ENCODE measurements around the gene SPTLC2.

The SPTLC2 gene

DNA sequence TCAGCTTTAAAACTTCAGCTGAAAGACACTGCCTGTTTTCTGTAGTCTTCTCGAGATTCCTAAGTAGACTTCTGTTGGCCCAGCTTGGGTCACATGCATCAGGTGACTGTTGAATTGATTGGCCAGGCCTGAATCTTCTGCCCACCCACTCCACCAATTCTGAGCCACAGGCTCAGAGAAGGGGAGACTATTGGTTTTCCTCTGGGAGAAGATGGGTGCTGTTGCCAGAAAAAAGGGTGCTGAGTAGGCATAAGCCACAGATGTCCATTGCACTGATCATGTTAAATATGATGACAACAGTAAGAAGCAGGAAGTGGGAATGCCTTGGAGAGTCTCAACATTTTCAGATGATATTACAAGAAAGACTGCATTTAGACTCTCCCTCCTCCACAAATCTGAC, 6.8 kb upstream of the SPTLC2 start:
- DNase-seq (ENCODE audit: low read depth), result no peak

DNA sequence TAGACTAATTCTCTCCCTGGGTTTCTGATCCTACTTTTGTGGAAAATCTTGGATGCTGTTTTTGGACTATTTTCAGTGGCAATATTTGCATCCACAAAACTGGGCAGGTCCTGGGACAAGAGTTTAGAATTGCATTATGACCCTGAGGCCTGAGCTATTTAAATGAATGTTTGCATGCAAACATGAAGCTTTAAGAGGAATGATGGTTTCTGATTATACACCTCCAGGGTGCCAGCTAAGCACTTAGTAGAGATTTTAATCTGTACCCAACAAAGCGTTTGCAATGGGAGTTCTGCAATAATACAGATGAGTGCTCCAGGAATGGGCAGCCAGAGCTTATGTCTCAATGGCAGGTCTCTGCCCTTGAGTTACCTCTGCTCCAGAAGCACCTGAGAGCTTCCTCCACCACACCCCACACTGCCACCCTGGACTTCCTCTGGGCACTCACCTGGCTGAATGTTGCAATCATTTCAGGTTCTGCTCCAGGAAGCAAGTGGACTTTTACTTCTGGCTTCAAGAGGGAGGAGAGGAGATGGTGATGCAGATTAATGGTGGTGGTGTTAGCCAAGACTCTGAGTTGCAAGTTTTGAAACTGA, 6.0 kb upstream of the SPTLC2 start:
- DNase-seq (ENCODE audit: low read depth), result no peak

DNA sequence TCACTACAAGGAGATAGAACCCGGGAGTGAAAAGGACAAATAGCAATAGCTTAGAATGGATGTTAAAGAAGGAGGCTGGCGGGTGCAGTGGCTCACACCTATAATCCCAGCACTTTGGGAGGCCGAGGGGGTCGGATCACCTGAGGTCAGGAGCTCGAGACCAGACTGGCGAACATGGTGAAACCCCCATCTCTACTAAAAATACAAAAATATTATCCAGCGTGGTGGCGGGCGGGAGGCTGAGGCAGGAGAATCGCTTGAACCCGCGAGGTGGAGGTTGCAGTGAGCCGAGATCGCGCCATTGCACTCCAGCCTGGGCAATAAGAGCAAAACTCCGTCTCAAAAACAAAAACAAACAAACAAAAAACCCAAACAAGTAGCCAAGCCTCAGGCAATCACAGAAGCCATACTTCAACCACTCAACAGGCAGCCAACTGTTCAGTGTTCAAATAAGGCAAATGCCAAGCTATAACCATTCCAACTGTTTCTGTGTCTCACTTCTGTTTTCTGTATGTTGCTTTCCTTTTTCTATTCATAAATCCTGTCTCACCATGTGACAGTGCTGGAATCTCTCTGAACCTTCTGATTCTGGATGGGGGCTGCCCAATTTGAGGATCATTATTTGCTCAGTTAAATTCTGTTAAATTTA, 3.9 kb upstream of the SPTLC2 start:
- no peak for DNase-seq (ENCODE audit: low read depth)

DNA sequence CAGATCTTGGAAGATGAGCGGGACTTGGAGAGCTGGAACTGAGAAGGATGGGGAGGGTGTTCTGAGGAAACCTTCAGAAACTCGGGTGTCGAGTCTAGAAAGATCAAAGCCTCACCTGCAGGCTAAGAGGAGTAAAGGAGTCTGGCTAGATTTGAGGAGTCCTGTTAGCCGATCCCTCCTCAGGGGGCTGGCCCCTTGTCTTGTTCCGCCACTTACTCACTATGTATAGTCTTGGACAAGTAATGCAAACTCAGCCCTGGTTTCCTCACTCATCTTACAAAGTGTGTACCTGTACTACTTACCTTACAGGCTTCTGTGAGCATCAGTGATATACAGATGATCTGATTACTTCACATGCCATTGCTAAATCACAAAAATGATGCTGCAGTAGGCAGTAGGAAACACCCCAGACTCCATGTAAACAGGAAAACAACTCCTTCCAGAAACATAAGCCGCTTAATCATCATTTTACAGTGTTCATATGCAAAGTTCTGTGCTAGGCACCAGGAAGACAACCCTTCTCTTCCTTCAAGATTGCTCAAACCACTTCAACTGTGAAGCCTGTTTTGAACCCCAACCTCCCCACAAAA, 2.0 kb upstream of the SPTLC2 start:
- no peak for DNase-seq (ENCODE audit: low read depth)

DNA sequence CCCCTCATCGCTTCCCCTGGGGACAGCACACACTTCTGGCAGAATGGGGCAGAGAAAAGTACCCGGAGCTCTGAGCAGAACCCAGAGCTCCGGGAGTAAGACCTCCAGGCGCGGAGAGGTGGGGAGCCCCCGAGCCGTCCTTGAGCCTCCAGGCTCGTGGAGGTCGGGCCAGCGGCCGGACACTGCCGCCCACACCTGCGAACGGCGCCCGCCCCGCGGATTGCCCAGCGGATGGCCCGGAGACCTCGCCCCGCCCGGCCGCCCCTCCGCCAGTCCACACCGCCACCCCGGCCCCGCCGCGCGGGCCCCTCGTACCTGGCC, 344 bp downstream of the SPTLC2 start:
- no peak for DNase-seq (ENCODE audit: low read depth)

DNA sequence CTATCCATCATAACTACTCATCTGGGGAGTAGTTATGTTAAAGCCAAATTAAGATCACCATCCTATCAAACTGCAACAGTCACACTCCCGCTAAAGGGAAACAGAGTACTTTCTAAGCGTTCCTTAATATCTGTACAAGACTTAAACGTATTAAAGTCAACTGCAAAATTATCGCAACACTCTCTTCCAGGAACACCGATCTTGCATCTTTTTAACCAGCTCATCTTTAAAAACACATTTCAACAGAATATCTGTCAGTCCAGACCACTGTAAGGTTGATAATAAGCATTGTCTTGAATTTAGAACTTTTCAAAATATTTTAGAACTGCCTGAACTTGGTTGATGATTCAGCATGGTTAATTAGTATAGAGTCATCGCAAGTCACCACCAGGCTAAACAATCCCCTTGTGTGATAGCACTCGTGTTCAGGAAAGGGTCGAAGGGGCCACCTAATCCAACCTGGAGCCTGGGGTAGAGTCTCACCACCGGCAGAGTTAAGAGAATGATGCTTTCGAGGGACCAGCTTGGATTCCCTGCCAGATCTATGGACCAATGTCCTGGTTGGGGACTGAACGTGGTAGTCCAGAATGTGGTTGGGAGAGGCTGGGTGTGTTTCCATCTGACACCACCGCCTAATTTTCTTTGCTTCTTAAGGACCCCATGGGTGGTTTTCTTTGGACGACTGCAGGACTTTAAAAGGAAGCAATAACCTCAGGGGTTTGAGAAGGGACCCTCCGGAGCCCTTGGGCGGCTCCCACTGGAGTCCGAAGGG, 890 bp downstream of the SPTLC2 start:
- no peak for DNase-seq (ENCODE audit: low read depth)

DNA sequence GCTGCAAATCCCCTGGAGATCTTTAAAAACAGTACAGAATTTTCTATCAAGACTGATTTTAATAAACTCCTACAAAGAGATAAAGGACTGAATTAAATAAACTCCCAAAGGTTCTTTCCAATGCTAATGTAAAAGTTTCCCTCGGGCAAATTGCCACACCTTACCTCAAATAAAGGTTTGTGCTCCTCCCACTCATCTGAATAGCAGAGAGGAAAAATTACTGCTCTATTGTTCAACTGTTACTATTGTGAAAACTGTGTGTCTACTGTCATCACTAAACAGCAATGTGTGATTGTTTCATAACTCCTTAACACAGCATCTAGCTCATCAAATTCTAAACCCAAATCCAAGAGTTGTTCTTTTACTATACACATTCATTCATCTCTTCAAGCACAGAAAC, 3.2 kb downstream of the SPTLC2 start:
- DNase-seq (ENCODE audit: low read depth), result no peak

DNA sequence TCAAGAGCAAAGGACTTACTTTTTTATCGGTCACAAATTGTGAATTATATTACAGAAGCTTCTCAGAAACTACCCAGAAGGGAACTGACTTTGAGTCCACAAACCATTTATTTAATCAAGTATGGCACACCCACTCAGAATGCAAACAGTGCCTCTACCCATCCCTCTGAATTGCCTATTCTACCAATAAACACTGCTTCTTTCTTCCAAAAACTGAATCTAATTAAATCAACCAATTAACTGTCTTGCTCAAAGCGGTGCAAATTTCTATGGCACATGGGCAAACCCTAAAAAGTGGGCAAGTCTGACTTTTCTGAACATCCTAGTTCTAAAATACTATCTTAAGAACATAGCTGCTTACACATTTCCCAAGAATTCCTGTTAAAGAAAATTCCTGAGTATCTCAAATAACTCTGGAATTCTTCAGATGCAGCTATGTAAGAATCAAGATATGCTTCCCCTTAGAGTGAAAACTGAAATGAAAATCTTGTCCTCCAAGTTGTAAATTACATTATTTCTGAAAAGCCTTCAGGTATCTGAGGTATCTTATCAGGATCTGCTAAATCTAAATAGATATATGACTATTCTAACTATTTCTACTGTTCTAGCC, 4.3 kb downstream of the SPTLC2 start:
- no peak for DNase-seq (ENCODE audit: low read depth)

DNA sequence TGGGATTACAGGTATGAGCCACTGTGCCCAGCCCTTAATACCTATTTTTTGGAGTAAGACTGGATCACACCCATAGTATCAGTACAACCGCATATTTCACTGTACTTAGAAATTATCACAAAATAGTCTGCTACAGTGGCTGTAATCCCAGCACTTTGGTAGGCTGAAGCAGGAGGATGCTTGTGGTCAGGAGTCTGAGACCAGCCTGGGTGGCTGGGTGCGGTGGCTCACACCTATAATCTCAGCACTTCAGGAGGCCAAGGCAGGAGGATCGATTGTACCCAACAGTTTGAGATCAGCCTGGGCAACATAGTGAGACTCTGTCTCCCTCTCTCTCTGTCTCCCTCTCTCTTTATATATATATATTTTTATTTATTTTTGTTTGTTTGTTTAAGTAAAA, 5.9 kb downstream of the SPTLC2 start:
- no peak for DNase-seq (ENCODE audit: low read depth)

DNA sequence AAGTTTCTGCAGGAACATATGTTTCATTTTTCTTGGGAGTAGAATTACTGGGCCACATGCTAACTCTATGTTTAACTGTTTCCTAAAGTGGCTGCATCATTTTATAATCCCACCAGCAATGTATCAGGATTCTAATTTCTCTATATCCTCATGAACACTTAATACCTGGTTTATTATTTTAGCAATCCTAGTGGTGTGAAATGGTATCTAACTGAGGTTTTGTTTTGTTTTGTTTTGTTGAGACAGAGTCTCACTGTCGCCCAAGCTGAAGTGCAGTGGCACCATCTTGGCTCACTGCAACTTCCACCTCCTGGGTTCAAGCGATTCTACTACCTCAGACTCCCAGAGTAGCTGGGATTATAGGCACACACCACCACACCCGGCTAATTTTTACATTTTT, 6.5 kb downstream of the SPTLC2 start:
- no peak for DNase-seq (ENCODE audit: low read depth)

DNA sequence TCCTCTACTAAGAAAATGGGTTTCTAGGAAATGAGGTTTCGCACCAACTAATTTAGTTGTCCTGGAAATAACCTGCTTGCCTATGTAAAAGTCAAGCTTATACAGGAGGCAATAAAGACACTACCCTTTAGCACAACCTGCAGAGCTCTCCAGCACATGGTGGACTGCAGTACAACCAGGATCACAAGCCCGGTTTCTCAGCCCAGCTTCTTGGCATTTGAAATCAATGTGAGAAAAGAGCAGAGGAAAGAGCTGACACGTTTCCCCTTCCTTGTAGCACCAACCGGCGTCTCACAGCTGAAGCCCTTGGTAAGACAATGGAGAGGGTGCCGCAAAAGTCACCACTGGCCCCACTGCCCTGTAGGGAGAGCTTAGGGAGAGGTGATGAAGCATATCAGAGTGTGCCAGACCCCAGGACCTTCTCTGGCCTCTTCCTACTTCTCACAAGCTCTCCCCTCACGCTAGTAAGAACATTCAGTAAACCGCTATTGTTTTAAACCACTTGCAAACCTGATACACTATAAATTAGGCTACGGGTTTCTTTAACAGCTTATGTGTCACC, 8.6 kb downstream of the SPTLC2 start:
- DNase-seq (ENCODE audit: low read depth), result no peak

DNA sequence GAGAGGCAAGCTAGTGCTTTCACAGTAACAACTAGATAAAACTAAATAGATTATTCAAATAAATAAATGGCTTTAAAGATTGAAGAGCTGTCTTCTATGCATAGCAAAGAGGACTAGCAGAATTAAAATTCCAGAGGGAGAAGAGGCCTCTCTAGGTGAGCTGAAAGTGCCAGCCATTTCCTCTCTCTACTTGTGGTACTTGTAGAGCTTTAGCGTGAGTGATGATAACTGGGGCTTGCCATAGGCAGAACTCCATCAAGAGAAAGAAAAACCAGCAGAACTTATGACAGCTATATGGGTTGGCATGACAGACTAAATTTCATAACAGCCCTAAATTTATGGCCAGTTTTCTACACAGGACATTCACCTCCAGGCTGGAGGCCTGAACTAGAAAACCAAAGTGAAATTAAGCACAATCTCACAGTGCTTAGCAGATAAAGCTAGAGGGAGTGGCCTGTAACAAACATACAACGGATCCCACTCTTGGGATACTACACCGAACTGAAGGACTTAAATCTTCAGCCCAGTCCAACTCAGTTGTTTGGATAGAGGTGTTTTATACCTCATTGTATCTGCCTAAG, 11.0 kb downstream of the SPTLC2 start:
- no peak for DNase-seq (ENCODE audit: low read depth)

DNA sequence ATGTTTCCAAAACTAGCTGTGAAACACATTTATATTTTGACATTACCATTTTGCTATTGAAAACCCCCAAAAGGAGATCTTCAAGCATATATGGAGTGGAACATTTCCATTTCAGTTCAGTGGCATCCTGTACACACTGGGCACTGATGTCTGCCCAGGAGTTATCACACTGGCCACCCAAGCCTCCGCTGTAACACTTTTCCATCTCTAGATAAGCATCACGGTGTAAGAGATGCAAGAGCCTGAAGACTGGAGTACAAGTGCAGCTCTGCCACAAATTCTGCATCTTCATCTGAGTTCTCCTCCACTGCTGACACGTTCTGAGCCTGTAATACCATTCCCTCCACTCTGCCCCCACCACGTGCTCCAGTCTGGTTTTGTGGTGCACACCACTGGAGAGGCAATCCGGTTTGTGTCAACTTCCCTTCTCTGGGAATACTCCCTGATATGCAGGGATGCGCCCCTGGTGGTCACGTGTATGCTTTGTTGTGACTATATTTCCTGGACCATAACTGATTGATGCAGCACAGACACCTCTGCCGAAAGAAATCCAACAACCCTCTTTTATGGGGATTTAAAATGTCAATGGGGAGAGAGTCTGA, 12.7 kb downstream of the SPTLC2 start:
- DNase-seq (ENCODE audit: low read depth), result no peak

DNA sequence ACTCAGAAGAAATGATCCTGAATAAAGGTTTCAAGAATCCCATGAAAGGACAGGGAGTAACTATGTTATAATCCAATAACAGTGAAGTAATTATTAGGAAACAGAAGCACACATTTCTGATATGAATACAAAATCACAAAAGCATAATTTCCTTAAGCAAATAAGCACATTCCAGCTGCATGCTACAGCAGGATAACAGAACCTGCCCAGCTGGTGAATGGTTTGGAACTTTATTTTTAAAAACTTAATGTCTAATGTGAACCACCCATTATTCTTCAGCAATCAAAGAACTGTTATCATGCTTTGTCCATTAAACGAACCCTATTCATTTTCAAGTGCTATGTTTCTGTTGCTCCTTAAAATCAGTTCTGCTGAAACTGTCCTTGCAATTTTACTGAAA, 13.4 kb downstream of the SPTLC2 start:
- no peak for DNase-seq (ENCODE audit: low read depth)

DNA sequence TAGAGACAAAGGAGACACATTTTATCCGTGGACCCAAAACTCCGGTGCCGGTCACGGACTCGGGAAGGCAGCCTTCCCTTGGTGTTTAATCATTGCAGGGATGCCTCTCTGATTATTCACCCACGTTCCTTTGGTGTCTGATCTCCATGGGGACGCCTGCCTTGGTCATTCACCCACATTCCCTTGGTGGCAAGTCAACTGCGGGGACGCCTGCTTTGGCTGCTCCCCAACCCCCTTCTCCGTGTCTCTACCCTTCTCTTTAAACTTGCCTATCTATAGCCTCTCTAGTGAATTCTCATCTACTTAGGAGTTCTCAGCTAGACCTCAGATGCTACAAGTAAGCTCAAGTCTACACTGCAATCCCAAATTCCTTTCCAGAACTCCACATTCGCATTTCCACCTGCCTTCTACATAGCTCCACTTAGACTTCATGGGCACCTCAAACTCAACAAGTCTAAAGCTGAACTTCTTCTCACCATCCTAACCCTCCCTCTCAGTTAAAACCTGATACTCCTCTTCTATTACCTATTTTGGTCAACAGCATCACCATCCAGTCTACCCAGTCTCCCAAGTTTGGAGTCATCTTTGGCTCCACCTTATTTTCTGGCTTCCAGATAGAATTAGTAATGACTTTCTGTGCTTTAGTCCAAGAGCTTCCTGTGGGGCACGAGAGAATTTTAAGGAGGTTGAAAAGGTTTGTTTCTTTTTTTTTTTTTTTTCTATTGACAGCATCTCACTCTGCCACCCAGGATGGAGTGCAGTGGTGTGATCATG, 14.4 kb downstream of the SPTLC2 start:
- DNase-seq (ENCODE audit: low read depth), result no peak

DNA sequence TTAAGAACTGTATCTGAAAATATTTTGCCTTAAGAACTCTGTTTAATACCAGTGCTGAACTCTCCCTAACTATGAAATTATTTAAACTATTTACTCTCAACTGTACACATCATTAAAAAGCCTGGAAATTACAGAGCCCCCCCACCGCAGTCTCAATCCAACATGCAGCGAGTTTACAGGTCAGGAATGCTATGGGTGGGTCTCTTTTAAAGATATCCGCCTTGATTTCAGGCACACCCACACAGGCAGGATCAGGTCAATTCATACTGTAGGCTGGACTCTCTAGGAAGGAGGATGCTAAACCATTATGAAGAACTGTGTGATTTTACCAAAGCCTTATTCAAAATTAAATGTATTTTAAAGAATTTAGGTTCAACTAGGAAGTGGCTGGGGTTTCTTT, 16.5 kb downstream of the SPTLC2 start:
- no peak for DNase-seq (ENCODE audit: low read depth)

DNA sequence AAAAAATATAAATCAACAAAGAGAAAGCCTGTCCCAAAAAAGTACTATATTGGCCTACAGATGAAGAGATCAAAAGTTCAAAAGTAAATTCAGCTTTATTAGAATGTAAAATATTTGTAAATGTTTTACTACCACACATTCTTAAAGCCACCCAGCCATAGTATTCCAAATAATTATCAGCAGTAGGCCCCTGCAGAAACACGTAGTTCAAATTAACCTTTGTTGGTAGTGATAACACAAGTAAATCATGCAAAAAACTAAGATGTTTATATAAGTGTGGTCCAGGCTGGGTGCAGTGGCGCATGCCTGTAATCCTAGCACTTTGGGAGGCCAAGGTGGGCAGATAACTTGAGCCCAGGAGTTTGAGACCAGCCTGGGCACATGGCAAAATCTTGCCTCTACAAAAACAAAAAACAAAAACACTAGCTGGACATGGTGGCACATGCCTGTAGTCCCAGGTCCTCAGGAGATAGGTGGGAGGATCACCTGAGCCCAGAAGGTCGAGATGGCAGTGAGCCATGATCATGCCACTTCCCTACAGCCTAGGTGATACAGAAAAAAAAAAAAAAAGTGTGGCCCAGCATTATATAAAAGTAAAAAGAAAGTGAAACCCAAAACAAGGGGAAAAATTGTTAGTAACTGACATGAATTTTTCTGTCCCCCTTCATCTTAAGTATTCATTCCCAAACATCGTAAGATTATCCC, 17.9 kb downstream of the SPTLC2 start:
- DNase-seq (ENCODE audit: low read depth), result no peak

DNA sequence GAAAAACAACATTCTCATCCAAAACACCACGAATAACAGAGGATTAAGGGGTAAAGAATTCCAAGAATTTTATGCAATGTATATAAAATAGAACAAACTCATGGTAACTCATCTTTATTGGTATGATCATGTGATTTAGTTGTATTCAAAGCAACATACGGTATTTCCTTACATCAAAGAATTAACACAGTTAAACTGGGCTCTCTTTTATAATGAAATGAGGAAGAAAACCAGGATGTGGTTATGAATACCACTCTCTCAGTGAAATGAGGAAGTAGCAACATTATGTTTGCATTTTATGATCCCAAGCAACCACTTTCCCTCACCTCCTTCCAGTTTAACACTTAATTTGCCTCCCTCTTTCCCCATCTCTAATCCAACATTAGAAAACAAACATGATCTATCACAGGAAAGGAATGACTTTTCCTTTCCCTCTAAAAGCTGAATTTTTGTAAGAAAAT, 22.9 kb downstream of the SPTLC2 start:
- DNase-seq (ENCODE audit: low read depth), result no peak

DNA sequence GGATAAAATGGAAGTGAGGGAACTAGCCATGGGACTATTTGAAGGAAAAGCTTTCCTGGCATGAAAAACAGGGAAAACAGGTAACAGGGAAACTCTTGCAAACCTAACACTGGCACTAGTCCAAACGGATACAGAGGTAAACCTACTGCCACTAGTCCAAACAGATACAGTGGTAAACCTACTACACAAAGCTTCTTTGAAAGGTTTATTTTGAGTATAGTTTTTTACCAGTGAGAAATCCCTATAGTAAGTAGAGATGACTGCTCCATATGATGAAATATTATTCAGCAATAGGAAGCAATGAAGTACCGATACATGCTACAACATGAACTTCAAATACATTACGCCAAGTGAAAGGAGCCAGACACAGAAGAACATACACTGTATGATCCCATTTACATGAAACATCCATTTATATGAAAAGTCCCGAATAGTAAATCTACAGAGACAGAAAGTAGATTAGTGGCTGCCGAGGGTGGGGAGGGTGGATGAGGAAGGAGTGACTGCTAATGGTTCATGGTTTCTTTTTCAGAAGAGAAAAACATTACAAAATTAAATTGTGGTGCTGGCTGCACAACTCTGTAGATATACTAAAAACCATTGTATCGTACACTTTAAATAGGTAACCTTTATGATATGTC, 25.5 kb downstream of the SPTLC2 start:
- no peak for DNase-seq (ENCODE audit: low read depth)

DNA sequence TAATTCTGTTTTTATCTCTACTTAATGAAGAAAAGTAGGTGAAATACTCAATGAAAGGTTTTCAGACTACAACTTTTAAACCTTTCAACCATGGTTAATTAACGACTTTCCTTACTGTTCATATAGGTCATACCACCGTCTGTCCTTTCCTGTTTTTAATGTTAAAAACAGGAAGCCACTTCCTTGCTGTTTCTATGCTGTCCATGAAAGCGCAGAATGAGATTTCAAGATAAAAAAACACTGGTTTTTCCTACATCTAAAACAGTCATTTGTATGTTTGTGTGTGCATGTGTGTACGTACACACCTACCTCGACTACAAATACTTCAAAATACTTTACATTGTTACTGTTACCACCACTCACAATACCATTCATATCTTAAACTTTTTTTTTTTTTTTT, 27.3 kb downstream of the SPTLC2 start:
- no peak for DNase-seq (ENCODE audit: low read depth)

Data from stimulated activated CD8-positive, alpha-beta memory T cell treated with anti-CD3 and anti-CD28 coated beads, Interleukin-4, amount 100 ng/mL, for 24 hours (primary cell).